ENCODE data around the gene OTUD3.
A peak's percentile ranks its signal among the peaks of the same experiment; 100 is the strongest.

OTUD3 gene

DNA sequence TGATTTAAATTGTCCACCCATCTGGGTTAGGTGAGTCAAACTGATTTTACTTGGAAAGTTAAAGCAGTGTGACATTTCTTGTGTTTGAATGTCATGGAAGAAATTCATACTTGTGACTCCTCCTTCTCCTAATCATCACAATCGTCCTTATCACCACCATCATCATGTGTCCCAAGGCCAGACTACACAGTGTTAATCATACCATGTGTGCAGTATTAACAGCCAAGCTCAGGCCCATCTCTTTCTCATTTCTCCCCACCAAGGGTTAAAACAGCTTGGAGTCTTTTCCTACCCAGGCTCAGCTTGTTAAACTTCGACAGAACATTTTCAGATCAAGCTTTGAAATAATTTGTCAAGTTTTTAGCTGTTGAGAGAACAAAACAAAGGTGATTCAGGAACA lies 63.7 kb downstream of the OTUD3 start:
- H3K4me3 ChIP-seq (ENCODE audit: low read length) = no peak overlapping the region
- TF ChIP-seq, protein P1, sequence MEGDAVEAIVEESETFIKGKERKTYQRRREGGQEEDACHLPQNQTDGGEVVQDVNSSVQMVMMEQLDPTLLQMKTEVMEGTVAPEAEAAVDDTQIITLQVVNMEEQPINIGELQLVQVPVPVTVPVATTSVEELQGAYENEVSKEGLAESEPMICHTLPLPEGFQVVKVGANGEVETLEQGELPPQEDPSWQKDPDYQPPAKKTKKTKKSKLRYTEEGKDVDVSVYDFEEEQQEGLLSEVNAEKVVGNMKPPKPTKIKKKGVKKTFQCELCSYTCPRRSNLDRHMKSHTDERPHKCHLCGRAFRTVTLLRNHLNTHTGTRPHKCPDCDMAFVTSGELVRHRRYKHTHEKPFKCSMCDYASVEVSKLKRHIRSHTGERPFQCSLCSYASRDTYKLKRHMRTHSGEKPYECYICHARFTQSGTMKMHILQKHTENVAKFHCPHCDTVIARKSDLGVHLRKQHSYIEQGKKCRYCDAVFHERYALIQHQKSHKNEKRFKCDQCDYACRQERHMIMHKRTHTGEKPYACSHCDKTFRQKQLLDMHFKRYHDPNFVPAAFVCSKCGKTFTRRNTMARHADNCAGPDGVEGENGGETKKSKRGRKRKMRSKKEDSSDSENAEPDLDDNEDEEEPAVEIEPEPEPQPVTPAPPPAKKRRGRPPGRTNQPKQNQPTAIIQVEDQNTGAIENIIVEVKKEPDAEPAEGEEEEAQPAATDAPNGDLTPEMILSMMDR (IDR thresholded peaks at IDR 0.05; ENCODE audit: insufficient read depth, low read depth, low read length, missing control alignments) = no peak
- no peak for DNase-seq (ENCODE audit: low read depth)

- DNase-seq (ENCODE audit: low read depth) = no peak
- H3K4me3 ChIP-seq (ENCODE audit: low read length) = no peak overlapping the region
- TF ChIP-seq, protein P1 (IDR thresholded peaks at IDR 0.05; ENCODE audit: insufficient read depth, low read depth, low read length, missing control alignments) = no peak
Measured at GRCh38 chr1:19946331-19946751, 64.1 kb downstream of the OTUD3 start.

DNA sequence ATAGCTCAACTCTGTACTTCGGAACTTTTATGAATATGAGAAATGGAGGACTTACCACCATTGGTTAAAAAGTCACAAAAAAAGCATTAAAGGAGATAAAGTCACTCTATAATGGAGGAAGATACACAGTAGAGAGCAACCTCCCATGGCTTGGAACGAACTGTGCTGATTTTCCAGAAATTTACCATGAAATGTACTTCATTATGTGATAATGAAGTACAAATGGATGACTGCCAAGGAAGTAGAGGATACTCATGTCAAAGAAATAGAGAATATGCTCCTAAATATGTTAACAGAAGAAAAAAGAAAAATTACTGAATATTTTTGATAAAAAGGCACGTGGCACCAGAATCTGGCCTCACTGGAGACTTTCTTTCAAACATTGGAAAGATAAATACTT lies 64.8 kb downstream of the OTUD3 start:
- TF ChIP-seq, protein P1 (IDR thresholded peaks at IDR 0.05; ENCODE audit: insufficient read depth, low read depth, low read length, missing control alignments) = no peak

DNA sequence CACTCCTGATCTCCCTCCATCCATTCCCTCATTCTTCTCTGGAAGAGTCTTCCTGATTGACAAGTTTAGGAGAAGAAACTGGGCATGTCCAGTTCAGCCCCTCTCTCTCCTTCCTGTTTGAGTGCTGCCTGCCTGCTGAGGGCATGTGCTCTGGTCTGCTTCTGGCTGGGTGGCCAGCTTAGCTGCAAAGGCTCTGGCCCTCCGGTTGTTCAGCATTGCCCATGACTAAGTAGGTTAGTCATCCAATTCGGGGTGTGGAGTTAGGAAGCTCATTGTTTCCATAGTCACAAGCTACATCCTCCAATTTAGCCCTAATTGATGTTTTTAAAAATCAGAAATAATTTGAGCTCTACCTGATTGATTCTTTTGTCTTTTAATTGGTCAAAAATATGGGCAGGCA lies 66.8 kb downstream of the OTUD3 start:
- peak; percentile 92 for DNase-seq (ENCODE audit: low read depth)
- TF ChIP-seq, protein P1 (IDR thresholded peaks at IDR 0.05; ENCODE audit: insufficient read depth, low read depth, low read length, missing control alignments) = no peak

More for the DNA sequence above, 64.8 kb downstream of the OTUD3 start:
- H3K4me3 ChIP-seq (ENCODE audit: low read length) = no peak overlapping the region
- no peak for DNase-seq (ENCODE audit: low read depth)

GRCh38 chr1:19954059-19954458 lies 71.9 kb downstream of the OTUD3 start:
- no peak overlapping the region for H3K4me3 ChIP-seq (ENCODE audit: low read length)
- TF ChIP-seq, protein P1 (IDR thresholded peaks at IDR 0.05; ENCODE audit: insufficient read depth, low read depth, low read length, missing control alignments) = no peak
- no peak for DNase-seq (ENCODE audit: low read depth)

More for the DNA sequence above, 66.8 kb downstream of the OTUD3 start:
- H3K4me3 ChIP-seq (ENCODE audit: low read length) = no peak overlapping the region

- no peak overlapping the region for H3K4me3 ChIP-seq (ENCODE audit: low read length)
- TF ChIP-seq, protein P1 (IDR thresholded peaks at IDR 0.05; ENCODE audit: insufficient read depth, low read depth, low read length, missing control alignments) = no peak
- DNase-seq (ENCODE audit: low read depth) = no peak
Measured at GRCh38 chr1:19955534-19956170, 73.5 kb downstream of the OTUD3 start.

GRCh38 chr1:19957779-19958178 lies 75.6 kb downstream of the OTUD3 start:
- H3K4me3 ChIP-seq (ENCODE audit: low read length) = no peak overlapping the region
- TF ChIP-seq, protein P1 (IDR thresholded peaks at IDR 0.05; ENCODE audit: insufficient read depth, low read depth, low read length, missing control alignments) = no peak
- no peak for DNase-seq (ENCODE audit: low read depth)

Measured in epithelial cell of esophagus (primary cell).